SW 1271 (cell line): ENCODE measurements around the gene NR3C1.

Experiments used
- DNase-seq, 2 experiments: peaks; one replicate each; lab custom pipeline; 2025; lab: John Stamatoyannopoulos, UW

Gene NR3C1

DNA sequence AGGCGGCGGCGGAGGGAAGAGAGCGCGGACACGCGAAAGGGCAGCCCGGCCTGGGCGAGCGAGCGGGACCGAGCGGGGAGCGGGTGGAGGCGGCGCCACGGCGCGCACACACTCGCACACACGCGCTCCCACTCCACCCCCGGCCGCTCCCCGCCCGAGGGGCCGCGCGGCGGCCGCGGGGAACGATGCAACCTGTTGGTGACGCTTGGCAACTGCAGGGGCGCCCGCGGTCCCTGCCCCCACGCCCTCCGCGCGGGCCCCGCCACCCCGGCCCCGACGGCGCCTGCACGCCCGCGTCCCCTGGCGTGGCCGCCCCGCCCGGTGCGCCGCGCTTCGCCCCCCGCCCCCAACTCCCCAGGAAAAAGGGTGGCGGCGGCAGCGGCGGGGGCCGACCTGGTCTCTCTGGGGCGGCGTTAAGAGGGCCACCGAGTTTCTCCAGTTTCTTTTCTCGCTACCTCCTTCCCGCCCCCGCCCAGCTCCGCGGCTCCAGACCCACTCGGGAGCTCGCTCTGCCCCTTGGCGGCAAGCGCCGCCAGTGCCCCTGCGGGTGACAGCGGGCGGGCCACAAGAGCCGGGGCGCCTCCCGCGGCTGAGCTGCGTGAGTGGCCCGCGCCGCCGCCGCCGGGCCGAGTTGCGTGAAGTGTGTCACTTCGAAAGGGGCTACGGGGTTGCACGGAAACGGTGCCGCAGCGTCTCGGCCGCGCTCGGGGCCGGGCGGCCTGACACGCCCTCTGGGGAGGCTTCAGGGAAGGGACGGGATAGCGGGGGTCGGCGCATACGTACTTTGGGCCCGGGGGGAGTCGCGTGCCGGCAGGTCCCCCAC lies at the start of gene NR3C1:
TSS of gene NR3C1 (minus strand) at position 94 of the 823 bp plus-strand sequence. CDS start 2,847 bp downstream, outside the sequence.
- peak; percentile 70 to 88 for DNase-seq

DNA sequence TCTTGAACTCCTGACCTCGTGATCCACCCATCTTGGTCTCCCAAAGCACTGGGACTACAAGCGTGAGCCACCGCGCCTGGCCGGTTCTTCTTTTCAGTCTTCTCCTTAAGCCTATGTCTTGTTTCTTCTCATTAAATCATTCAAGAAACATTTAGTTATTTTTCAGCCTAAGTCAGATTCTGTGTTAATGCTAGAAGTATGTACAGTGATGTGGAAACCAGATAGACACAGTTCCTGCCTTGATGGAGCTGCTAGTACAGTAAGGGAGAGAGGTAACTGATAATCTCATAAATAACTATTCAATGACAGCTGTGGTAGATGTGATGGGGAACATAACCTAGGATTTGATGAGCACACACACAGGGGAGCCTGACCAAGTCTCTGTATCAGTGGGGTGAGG lies 46.3 kb upstream of the NR3C1 start:
- no peak for DNase-seq

DNA sequence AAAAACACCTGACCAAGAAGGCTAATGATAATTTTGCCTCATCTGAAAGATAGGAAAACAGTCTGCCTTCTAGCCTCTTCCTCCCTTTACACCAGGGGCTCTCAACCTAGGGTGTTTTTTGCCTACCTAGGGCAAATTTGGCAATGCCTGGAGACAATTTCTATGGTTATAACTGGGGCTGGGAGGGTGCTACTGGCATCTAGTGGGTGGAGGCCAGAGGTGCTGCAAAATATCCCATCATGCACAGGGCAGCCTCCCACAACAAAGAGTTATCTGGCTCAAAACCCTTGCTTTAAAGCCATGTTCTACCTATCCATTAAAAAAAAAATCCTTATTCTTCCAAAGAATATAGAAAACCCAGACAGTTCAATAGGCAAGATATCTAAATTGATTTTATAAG lies 45.0 kb upstream of the NR3C1 start:
- no peak for DNase-seq

DNA sequence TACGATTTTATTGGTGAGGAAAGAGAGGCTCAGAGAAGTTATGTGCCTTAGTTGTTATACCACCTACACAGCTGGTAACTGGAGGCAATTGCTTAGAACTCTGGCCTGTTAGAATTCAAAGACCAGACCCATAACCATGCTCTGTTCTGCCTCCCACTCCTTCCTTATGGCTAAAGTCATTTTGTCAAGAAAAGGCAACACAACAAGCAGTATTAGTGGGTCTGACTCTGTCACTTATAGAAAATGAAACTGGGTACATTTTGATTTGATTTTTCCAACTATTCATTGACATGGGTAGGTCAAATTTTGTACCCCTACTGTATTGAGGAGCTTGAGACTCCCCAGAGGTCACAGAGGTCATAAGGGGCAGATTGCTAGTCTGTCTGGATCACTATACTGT lies 44.5 kb upstream of the NR3C1 start:
- DNase-seq, result no peak

DNA sequence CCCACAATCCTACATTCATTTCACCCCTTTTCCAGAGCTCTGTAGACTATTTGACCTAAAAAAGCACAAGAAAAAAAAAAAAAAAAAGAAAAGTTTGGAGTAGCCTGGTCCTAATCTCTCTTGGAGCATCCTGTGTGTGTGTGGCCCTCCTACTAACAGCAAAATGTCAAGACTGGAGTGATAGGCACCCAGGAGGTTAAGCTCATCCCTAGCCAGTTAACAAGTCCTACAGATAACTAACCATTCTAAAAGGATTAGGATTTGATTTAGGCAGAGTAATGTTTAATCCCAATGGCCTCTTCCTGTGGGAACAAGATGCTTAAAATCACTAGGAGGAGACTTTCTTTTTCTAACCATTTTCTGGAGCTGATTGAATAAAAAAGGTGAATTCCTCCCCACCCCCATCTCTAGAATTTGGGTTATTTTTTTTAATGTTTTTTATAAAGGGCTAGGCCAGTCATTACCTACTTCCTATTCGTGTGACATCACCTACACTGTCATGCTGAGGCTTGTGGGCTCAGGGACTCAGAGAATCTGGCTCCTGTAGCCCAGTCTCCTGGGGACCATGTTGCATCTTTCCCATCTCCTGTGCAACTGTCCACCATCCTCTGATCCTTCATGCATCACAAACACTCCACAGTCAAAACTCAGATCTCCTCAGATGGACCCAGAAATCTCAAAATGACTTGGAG lies 43.2 kb upstream of the NR3C1 start:
- no peak for DNase-seq

DNA sequence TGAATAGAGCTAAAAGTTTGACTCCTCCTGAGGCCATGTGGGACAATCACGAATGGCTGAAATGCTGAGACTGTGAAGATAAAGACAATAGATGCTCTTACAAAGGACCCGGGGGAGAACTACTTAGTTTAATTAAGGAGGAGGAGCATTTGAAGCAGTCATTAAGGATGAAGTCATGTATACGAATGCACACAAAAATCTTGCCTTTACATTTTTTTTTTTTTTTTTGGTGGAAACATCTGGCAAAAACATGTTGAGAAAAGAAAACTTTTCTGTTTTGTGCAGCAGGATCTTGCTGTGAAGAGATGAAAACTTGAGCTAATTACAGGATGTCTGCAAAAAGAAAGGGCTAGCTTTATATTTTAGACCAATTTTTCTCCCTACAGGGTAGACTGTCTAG lies 42.3 kb upstream of the NR3C1 start:
- no peak for DNase-seq

DNA sequence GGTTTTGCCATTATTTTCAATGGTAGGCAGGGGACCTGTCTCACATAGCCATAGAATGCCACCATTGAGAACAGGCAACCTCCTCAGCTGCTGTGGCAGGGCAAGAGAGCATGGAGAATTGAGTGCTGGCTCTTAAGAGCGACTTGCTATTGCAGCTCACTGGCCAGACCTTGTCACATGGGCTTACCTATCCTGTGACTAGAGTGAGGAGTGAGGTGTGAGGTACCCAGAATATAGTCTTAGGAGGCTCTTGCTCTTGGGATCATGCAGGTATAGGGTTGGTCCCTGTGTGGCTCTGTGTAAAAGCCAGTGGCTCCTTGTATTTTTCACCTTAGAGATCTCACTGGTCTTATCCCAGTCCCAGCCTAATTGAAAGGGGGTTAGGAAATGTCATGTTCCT lies 39.8 kb upstream of the NR3C1 start:
- no peak for DNase-seq

DNA sequence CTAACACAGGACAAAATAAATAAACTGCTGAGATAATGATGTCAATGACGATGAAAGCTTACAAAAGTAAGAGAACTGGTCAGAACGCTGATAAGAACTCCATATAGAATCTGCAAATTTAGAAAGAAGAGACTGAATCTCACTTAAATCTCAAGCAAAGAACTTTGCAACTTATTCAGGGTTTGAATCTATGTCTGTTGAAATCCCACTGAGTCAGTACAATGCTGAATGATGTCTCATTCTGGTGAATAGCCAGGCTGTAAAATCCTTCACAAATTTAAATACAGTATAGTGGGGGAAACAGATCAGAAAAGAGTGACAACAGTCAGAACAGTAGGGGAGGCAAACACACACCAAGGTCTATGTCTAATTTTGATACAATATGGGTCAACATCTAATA lies 38.9 kb upstream of the NR3C1 start:
- DNase-seq, result no peak

DNA sequence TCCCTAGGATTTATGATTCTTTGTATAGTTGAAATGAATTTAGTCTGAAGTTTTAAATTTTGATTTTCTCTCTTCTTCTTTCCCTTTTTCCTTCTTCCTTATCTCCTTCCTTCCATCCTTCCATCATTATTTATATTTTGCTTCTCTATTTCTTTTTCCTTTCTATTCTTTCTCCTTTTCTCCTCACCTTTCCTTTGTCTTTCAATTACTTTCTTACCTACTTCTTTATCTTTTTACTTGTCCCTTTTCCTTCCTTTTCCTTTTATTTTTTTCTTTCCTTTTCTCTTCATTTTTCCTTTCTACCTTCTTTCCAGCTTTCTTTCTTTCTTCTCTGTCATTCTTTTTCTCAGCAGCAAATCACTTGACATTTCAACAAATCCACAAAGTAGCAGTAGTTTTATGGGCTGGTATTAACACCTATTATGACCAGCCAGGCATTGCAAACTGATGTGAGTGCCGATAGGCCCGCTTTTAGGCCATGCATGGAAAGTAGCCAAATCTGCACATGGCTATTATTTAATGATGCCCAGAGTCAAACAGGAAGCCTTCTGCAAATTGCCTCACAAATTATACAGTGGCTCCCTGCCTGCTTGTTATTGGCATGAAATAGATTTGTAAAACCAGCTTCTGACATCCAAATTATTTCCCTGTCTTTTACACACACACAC lies 37.1 kb upstream of the NR3C1 start:
- no peak for DNase-seq

DNA sequence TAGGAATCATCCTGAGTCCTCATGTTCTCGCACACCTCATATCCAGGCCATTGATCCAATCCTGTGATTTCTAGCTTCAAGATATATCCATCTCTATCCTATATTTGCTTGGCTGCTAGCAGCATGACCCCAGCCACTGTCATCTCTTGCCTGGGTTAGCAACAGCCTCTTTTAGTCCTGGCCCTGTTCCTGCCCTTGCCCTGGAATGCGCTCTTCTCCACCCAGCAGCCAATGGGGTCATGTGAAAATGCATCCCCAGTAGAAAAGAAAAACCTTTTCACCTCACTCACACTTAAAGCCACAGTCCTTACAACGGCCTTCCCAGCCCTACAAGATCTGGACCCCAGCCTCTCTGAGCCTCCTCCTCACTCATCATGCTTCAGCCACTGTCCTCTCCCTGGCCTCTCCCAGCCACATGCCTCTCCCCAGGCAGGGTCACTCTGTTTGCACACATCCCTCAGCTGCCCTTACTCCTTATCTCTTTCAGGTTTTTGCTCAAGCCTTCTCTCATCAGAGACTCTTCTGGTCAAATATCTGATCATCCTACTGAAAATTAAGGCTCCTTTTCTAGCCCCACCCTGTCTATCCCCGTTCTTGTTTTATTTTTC lies 34.3 kb upstream of the NR3C1 start:
- DNase-seq, result no peak

DNA sequence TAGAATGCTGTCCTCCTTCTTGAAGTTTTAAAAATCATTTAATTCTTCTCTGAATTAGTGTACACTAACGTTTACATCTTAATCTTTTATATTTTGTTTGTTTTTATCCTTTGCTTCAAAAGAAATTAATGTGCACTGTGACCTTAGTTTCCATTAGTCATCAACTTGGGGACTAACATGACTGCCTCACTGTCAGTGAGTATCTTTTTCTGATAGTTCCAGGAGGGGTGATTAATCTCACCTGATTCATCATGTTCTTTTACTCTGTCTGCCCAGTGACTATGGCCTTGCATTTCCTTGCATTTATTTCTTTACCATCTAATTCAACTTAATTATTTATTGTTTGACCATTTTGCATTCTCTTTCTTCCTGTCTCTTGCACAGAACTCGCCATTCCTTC lies 33.4 kb upstream of the NR3C1 start:
- DNase-seq, result no peak

DNA sequence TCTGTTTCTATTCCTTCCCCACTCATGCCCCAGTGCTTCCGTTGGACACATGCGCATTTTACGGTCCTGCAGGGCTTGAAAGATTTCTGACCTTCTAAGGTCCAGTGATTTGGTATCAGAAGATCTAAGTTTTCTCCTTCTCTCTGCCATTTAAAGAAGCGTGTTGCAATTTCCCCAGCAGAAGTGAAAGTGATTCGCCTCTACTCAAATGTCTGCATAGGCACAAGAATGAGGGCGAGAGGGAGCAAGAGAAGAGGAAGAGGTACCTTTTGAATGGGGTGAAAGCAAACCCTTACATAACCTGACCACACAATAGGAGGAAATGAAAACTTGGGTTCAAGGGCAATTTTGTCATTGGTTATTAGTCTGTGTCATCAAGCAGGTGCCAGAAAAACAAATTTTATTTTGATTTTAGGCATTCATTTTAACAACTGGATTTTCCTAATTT lies 31.7 kb upstream of the NR3C1 start:
- DNase-seq, result no peak

DNA sequence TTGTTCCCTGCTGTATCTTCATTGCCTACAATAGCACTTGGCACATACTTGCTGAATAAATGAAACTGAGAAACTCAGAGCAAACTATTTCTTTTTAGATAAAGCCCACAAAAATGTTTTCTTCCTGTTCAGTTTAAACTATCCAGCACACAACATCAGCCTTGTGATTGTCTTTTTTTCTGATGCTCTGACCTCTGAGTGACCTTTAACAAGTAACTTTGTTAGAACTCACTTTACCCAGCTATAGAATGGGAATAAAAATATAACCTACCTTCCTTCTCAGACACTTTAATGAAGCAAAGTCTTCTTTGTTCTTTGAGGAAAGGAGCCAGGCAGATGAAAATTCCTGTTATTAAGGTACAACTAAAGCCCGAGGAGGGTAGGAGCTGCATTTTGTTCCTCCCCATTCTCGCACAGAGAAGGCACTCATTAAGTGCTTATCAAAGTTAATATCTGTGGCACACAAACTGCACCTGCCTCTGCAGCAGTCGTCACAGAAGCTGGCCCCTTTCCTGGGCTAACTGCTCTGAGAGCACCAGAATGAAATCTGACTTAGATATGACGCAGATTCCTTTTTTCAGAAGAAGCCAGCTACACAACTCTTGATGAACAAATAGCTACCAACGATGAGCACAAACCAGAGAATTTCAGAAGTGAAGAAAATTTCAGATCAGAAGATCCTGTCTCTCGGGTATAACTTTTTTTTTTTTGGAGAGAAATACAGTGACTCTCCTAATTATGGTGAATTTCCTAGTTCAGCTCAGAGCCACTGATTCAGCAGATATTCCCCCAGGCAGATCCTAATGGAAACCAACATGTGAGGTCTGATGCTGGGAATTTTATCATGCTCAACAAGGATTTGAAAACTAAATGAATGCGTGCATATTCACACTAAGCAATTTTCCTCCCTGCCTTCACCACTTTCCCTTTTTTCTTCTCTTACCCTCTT lies 31.0 kb upstream of the NR3C1 start:
- no peak for DNase-seq

DNA sequence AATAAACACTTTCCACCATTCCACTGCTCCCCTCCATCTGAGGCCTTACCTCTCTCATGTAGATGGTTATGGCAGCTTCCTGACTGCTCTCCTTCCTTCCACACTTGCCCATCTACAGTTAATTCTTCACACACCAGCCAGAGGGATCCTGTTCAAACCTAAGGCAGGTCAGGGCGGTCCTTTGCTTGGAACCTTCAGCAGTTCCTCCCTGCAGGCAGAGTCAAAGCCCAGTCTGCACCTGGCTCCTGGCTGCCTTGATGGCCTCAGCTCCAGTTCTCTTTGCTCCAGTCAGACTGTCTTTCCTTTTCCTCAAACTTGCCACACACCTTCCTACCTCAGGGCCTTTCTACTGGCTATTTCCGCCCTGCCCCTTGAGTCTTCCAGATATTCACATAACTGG lies 30.2 kb upstream of the NR3C1 start:
- DNase-seq, result no peak

DNA sequence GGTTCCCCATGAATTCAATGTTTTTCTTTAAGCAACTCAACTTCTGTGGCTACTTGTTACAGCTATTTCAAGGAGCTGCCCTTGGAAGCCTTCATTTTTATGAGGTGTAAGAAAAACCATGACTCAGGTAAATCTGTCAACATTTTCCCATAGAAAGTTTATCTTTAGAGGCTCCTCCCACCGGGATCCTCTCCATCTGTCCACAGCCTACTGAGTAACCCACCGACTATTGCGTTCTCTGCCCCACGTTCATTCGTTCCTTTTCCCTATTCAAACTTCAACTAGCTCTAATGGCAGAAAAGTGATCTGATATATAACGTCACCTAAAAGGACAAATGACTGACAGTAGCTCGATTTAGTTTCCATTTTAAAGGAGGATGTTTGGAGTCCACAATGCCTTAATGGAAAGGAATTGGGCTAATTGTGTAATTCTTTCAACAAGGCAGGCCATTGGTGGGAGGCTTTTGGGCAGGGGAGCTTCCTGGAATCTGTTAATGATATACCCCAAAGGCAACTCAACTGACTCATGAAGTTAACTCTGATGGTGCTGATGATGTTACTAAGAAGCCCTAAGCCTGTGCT lies 29.3 kb upstream of the NR3C1 start:
- no peak for DNase-seq

DNA sequence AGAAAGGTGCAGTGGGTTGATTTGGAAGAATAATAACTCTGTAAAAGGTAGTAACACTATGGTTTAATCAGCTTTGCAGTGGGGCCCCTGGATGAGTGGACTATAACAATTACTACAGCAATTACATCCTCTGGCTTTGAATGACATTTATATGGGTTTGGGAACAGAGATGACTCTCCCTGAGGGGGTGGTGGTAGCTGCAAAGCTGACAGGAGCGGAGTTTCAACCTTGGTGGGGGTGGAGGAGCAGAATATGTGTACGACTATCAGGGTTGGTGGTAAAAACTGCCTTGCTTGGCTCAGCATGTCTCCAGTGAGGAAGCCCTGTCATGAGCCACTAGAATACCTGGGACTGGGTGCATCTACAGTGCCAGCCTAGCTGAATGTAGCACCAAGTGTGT lies 28.3 kb upstream of the NR3C1 start:
- DNase-seq, result no peak

DNA sequence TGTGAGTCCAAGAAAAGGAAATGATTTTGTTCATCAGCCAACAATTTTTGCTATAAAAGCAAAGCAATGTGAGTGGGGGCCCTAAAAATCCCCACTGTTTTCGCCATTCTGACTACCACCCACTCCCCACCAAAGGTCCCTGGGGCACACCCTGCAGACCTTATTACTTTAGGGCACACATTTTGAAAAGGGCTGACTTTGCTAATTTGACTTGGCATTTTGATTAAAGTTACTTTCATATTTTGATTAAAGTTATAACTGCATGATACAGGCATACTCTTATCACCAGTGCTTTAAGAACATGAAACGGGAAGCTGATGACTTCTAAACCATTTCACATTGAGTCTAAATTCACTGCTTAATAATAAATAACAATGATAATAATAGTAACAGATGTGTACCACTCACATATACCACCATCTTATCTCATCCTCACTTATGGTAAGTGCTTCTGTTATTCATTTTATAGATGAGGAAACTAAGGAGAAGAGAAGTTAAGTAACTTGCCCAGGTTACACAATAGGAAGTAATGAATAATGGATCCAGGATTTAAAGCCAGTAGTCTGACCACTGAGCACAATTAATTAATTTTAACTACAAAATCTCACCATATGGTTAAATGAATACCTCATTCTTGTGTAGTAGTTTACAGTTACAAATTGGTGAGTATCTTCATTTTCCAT lies 25.4 kb upstream of the NR3C1 start:
- no peak for DNase-seq

DNA sequence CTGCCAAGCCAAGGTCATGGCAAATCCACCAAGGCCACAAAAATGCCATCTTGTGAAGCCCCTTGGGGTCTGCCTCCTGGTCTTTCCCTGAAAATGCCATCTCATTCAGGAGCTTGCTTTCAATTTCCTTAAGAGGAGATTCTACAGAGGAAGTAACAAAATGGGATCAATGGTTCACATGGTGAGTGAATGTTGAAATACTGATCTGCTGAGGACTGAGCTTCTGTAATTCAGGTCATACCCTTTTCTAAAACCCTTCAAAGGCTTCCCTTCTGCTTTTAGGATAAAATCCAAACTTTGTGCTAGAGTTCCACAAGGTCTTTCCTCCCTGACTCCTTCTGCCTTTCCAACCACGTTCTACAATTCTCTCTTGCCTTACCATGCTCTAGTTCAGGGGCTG lies 24.7 kb upstream of the NR3C1 start:
- DNase-seq, result no peak

DNA sequence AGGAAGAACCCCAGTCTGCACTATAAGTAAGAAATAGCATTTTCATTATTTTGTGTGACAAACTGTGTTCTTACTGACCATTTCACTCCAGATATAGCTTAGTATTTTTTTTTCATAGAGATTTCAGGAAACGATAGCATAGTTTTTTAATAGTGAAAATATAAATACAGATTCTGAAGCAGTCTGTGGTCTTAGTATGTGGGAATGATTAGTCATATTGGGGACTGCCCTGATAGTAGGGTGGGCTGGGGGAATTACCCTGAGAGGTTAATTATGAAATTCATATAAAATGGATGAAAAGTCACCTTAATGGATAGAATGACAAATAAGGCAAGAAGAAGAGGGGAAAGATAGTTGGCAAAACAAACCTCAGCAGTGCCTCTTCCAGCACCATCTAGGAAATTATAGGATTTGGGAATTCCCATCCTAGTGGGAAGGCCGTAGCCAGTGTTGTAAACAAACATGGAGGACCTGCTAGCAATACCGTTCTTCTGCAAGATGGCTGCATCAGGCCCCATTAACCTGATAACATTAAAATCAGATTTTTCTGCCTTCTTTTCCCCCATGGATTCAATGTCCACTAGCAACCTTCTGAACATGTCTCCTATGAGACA lies 23.7 kb upstream of the NR3C1 start:
- DNase-seq, result no peak

DNA sequence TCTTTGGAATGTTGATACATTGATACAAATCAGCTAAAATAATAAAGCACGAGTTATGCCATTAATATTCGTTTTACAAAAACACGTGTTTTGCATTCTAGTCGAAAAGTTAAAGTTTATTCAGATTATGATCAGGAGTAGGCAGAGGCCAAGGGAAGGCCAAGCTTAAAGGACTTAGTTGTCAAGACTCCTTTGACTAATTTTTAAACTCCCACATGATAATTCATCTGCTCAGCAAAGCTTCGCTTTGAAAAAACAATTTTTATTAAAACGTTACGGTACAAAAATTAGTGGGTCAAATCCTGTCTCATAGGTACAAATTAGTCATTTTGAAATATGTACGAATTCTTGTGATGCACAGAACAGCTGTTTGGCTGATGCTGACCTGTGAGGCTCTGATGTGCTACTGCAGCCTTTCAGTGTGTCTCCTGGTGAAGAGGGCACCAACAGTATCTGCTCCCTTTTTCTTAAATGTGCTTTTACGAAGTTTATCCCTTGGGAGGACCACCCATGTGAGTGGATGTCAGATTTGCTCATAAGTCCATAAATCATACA lies 23.0 kb upstream of the NR3C1 start:
- no peak for DNase-seq
